CD4-positive, alpha-beta T cell (primary cell): ENCODE results near the gene MYO15A. TPM values are rescaled to one million over a fixed set of nuclear protein-coding genes. Genes with fewer than 3 reads are reported as not detected.

Experiments
- ATAC-seq: fragments of 200-7000 bp; cut with Tn5 transposase; one replicate; pipeline ENCODE4 v1.10.0; 2022; ENCODE audit warnings: mild to moderate bottlenecking; ENCODE audit not compliant: poor library complexity
- CTCF ChIA-PET: fragments of 350-600 bp; sonication (Branson Sonifier 250); formaldehyde crosslinking; loops from one replicate; lab custom pipeline; 2021; ENCODE audit warnings: antibody characterized with exemption, inconsistent platforms; lab: Charles Lee
- POLR2A ChIA-PET: fragments of 350-600 bp; sonication (Branson Sonifier 250); formaldehyde crosslinking; loops from one replicate; lab custom pipeline; 2021; ENCODE audit warnings: antibody characterized with exemption, inconsistent platforms; lab: Charles Lee
- DNase-seq, 14 experiments: peaks; one replicate each; pipeline ENCODE4 v3.0.0-alpha.2; 2013 to 2020; ENCODE audit warnings: mixed read lengths in 2 of 14
- H3K27ac ChIP-seq, 2 donors: one replicate each; pipeline versions ENCODE4 v1.5.1 to v1.7.0; 2013; ENCODE audit warnings: low read length in 2 of 2, low read depth in 1 of 2, mild to moderate bottlenecking in 1 of 2
- H3K27me3 ChIP-seq, 2 experiments: 1 replicate in 1 of 2; 2 replicates in 1 of 2; pipeline versions ENCODE4 v1.6.1 to v1.7.0; 2013; ENCODE audit warnings: low read length in 2 of 2, control low read depth in 1 of 2, mild to moderate bottlenecking in 1 of 2, moderate library complexity in 1 of 2; ENCODE audit not compliant: insufficient read depth in 2 of 2, control insufficient read depth in 1 of 2
- H3K36me3 ChIP-seq: one replicate; pipeline ENCODE4 v1.6.1; 2013; ENCODE audit warnings: low read length, control low read depth; ENCODE audit not compliant: insufficient read depth
- H3K4me1 ChIP-seq: one replicate; pipeline ENCODE4 v1.6.1; 2013; ENCODE audit warnings: low read length, control low read depth; ENCODE audit not compliant: insufficient read depth
- H3K4me3 ChIP-seq: one replicate; pipeline ENCODE4 v1.5.1; 2013; ENCODE audit warnings: mild to moderate bottlenecking, low read length, moderate library complexity
- H3K9me3 ChIP-seq, 2 experiments: 1 replicate in 1 of 2; 2 replicates in 1 of 2; pipeline versions ENCODE4 v1.6.1 to v1.7.0; 2013; ENCODE audit warnings: low read length in 2 of 2, mild to moderate bottlenecking in 2 of 2, control low read depth in 1 of 2, moderate library complexity in 1 of 2; ENCODE audit not compliant: control insufficient read depth in 1 of 2, insufficient read depth in 1 of 2
- H3K27ac Mint-ChIP-seq: one replicate; pipeline ENCODE4 v1.8.0; 2020; ENCODE audit warnings: mixed read lengths
- H3K27me3 Mint-ChIP-seq: one replicate; pipeline ENCODE4 v1.8.0; 2021; ENCODE audit warnings: mixed read lengths
- H3K36me3 Mint-ChIP-seq: one replicate; pipeline ENCODE4 v1.8.0; 2021; ENCODE audit warnings: low read depth, mixed read lengths
- H3K4me1 Mint-ChIP-seq: one replicate; pipeline ENCODE4 v1.8.0; 2021; ENCODE audit warnings: low read depth, mixed read lengths
- H3K4me3 Mint-ChIP-seq: one replicate; pipeline ENCODE4 v1.8.0; 2020; ENCODE audit warnings: mild to moderate bottlenecking, mixed read lengths
- H3K9me3 Mint-ChIP-seq: one replicate; pipeline ENCODE4 v1.8.0; 2020; ENCODE audit warnings: mixed read lengths
- CTCF ChIP-seq: fragments of 200-600 bp; IDR thresholded peaks from one replicate; pipeline ENCODE4 v1.8.0; 2022; ENCODE audit warnings: antibody characterized with exemption, mild to moderate bottlenecking
- intact Hi-C, 2 experiments: fragments of 100-400 bp; cut with DNase I in 1 of 2; cut with micrococcal nuclease in 1 of 2; formaldehyde crosslinking; loops; one replicate each; pipeline versions ENCODE4 v1.15.1 to v1.9.0; 2023 to 2025; cut with DNase I, micrococcal nuclease
- total RNA-seq, 174 experiments: library from RNA in 2 of 174; stranded (reverse) in 2 of 174; gene quantifications; one replicate each; pipeline ENCODE4 v1.2.3 and lab custom pipeline; 2021 to 2026

Gene MYO15A
- total RNA-seq, 2 experiments from 2014 or later, result 1.2 to 1.6 TPM

- ChIA-PET CTCF (interaction anchor here (0.6 to 1.0 kb wide), 2 partner anchors 13 to 44 kb away, joined by 4 read pairs; no protein-coding TSS in a partner anchor), POLR2A (interaction anchor here (1.3 kb wide), 1 partner anchor 43 kb away, joined by 4 read pairs; the partner anchor contains the start of gene ALKBH5)
Observed at GRCh38 chr17:18140648-18141047, 32.1 kb downstream of the MYO15A start.

GRCh38 chr17:18141210-18141803, 32.8 kb downstream of the MYO15A start:
- Mint-ChIP-seq H3K4me3 (no peak overlapping the region), H3K27ac (no peak overlapping the region), H3K27me3 (peaks cover 5% of the 10 kb centered on the region), H3K9me3 (no peaks in the 10 kb centered on the region), H3K4me1 (peaks cover 5% of the 10 kb centered on the region), H3K36me3 (no peaks in the 10 kb centered on the region)
- DNase-seq, result peak in 8 of 14 experiments; percentile 17 to 81 (median 46)
- Histone ChIP-seq H3K4me1 (peaks cover 9% of the 10 kb centered on the region), H3K36me3 (no peaks in the 10 kb centered on the region), H3K4me3 (no peak overlapping the region), H3K27ac (no peak overlapping the region), H3K27me3 (no peaks in the 10 kb centered on the region), H3K9me3 (no peaks in the 10 kb centered on the region)
- intact Hi-C loops, result loop anchor here (1.0 to 5.0 kb wide), 4 partner anchors 19 to 75 kb away; partner anchors contain the start of gene ALKBH5 (in 1 of the 2)
- ChIA-PET POLR2A (interaction anchor here (1.3 kb wide), 1 partner anchor 42 kb away, joined by 4 read pairs; the partner anchor contains the start of gene ALKBH5), CTCF (interaction anchor here (0.6 to 1.0 kb wide), 2 partner anchors 12 to 44 kb away, joined by 4 read pairs; no protein-coding TSS in a partner anchor)
- peak; percentile 73 for TF ChIP-seq CTCF
- peak; percentile 85 for ATAC-seq

More at GRCh38 chr17:18140648-18141047, 32.1 kb downstream of the MYO15A start:
- no peak for DNase-seq
- Histone ChIP-seq H3K4me1 (peaks cover 9% of the 10 kb centered on the region), H3K27ac (no peak overlapping the region), H3K9me3 (no peaks in the 10 kb centered on the region), H3K36me3 (no peaks in the 10 kb centered on the region), H3K27me3 (no peaks in the 10 kb centered on the region), H3K4me3 (no peak overlapping the region)
- Mint-ChIP-seq H3K27me3 (peaks cover 5% of the 10 kb centered on the region), H3K36me3 (no peaks in the 10 kb centered on the region), H3K4me1 (peaks cover 5% of the 10 kb centered on the region), H3K4me3 (no peak overlapping the region), H3K9me3 (no peaks in the 10 kb centered on the region), H3K27ac (no peak overlapping the region)
- TF ChIP-seq CTCF, result no peak
- intact Hi-C loops, result loop anchor here (1.0 to 5.0 kb wide), 4 partner anchors 20 to 76 kb away; partner anchors contain the start of gene ALKBH5 (in 1 of the 2)
- no peak for ATAC-seq

GRCh38 chr17:18142417-18142816, 33.9 kb downstream of the MYO15A start:
- Histone ChIP-seq H3K27me3 (no peaks in the 10 kb centered on the region), H3K9me3 (no peaks in the 10 kb centered on the region), H3K4me3 (no peak overlapping the region), H3K4me1 (peaks cover 9% of the 10 kb centered on the region), H3K36me3 (no peaks in the 10 kb centered on the region), H3K27ac (no peak overlapping the region)
- H3K9me3 Mint-ChIP-seq, result no peaks in the 10 kb centered on the region
- intact Hi-C loops, result loop anchor here in 1 of 2 experiments (5.0 kb wide), 1 partner anchor 65 kb away; no protein-coding TSS in a partner anchor
- CTCF ChIA-PET, result no interaction called here
- no peak for TF ChIP-seq CTCF
- ATAC-seq, result no peak
- H3K4me3 Mint-ChIP-seq, result no peak overlapping the region
- H3K27me3 Mint-ChIP-seq, result peaks cover 5% of the 10 kb centered on the region
- no peaks in the 10 kb centered on the region for H3K36me3 Mint-ChIP-seq
- POLR2A ChIA-PET, result interaction anchor here (1.1 kb wide), 1 partner anchor 41 kb away, joined by 8 read pairs; the partner anchor contains the start of gene ALKBH5
- H3K4me1 Mint-ChIP-seq, result peaks cover 5% of the 10 kb centered on the region
- DNase-seq, result no peak
- no peak overlapping the region for H3K27ac Mint-ChIP-seq
